H1 (cell line): ENCODE data around the gene ACVRL1. TPM values are rescaled to one million over a fixed set of nuclear protein-coding genes. Genes with fewer than 3 reads are reported as not detected.

Experiments
- CBX5 ChIP-seq: fragments of 300-800, 300-1000 bp; sonication (generic); IDR thresholded peaks from 2 replicates; pipeline ENCODE4 v1.7.1; 2016; ENCODE audit warnings: antibody characterized with exemption, low read length, low read depth
- CHD7 ChIP-seq: fragments of 300-600 bp; sonication (generic); IDR thresholded peaks from 2 replicates; pipeline ENCODE4 v1.7.1; 2012; ENCODE audit warnings: low read length, moderate library complexity, mild to moderate bottlenecking, inconsistent platforms; ENCODE audit not compliant: insufficient replicate concordance
- E2F6 ChIP-seq: IDR thresholded peaks from 2 replicates; pipeline ENCODE4 v1.6.1; 2012; ENCODE audit warnings: inconsistent platforms
- FOSL1 ChIP-seq: IDR thresholded peaks from 2 replicates; pipeline ENCODE4 v1.6.1; 2011; ENCODE audit warnings: mild to moderate bottlenecking, low read depth, low read length, moderate library complexity; ENCODE audit not compliant: insufficient read depth
- GTF2F1 ChIP-seq: IDR thresholded peaks from 2 replicates; pipeline ENCODE4 v1.6.1; 2012; ENCODE audit warnings: low read depth, low read length, improper control_type of control experiment, borderline replicate concordance
- SUZ12 ChIP-seq: fragments of 200-600 bp; sonication (generic); IDR thresholded peaks from 2 replicates; pipeline ENCODE4 v1.6.1; 2012; ENCODE audit warnings: mild to moderate bottlenecking, inconsistent platforms, low read length, moderate library complexity, mixed read lengths
- TEAD4 ChIP-seq: IDR thresholded peaks from 2 replicates; pipeline ENCODE4 v1.6.1; 2012; ENCODE audit warnings: low read depth, low read length, inconsistent platforms, mixed read lengths
- polyA plus RNA-seq, 7 experiments: library from polyadenylated mRNA; depleted of rRNA in 3 of 7; stranded (reverse) in 5 of 7; unstranded in 2 of 7; fragments of >200 nt in 5 of 7; fragments of 200-250 nt in 2 of 7; gene quantifications; 1 replicate in 5 of 7; 2 replicates in 1 of 7; 4 replicates in 1 of 7; pipeline versions ENCODE4 v1.2.1 to v1.2.3, GENCODE V29; 2011 to 2013; ENCODE audit warnings: missing spikeins in 2 of 7, mixed read lengths in 2 of 7
- total RNA-seq: library from RNA; stranded (reverse); fragmentation: NEBNext Ultra II Directional; extraction: Animal tissue kit (Norgen Biotek cat#: 25700); gene quantifications from 2 replicates; pipeline ENCODE4 v1.2.1, GENCODE V29; 2021
- TF ChIP-seq, protein P1 (sequence below): IDR thresholded peaks from 2 replicates; pipeline ENCODE4 v1.6.1; 2011; ENCODE audit warnings: low read length, improper control_type of control experiment
- TF ChIP-seq, protein P2 (sequence below): IDR thresholded peaks from 2 replicates; pipeline ENCODE4 v1.6.1; 2011; ENCODE audit warnings: low read depth, mild to moderate bottlenecking, low read length; ENCODE audit not compliant: insufficient read depth

The ACVRL1 gene
- total and polyA plus RNA-seq, 2 of the 8 experiments (the other 6 are each of a cell fraction or from before 2014, with no cell fraction given) = 0.09 to 0.35 TPM

DNA sequence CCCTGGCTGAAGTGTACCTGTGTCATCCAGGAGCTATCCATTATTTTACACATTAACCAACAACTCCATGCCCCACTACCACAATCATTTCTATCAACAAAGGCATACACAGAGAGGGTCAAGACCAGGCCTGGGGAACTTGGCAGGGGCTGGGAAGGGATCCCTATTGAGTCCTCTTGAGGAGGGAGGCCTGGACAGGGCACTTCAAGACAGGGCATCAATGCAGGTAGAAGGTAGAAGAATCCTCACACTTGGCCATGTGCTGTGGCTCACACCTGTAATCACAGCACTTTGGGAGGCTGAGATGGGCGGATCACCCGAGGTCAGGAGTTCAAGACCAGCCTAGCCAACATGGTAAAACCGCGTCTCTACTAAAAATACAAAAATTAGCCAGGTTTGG lies 32.8 kb upstream of the ACVRL1 start (continued):
- TF ChIP-seq CHD7 (no peak), CBX5 (no peak), TEAD4 (no peak), SUZ12 (no peak), FOSL1 (no peak), GTF2F1 (no peak), E2F6 (no peak)
- TF ChIP-seq, protein P1, sequence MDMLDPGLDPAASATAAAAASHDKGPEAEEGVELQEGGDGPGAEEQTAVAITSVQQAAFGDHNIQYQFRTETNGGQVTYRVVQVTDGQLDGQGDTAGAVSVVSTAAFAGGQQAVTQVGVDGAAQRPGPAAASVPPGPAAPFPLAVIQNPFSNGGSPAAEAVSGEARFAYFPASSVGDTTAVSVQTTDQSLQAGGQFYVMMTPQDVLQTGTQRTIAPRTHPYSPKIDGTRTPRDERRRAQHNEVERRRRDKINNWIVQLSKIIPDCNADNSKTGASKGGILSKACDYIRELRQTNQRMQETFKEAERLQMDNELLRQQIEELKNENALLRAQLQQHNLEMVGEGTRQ = no peak
- TF ChIP-seq, protein P2, sequence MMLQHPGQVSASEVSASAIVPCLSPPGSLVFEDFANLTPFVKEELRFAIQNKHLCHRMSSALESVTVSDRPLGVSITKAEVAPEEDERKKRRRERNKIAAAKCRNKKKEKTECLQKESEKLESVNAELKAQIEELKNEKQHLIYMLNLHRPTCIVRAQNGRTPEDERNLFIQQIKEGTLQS = no peak
